DND-41 (cell line): ENCODE measurements around the gene ARHGEF25.

Experiments used
- EZH2 ChIP-seq: IDR thresholded peaks from 3 replicates; pipeline ENCODE4 v1.6.1; 2012; ENCODE audit warnings: borderline replicate concordance, low read depth, mild to moderate bottlenecking, moderate library complexity, low read length, inconsistent platforms; ENCODE audit not compliant: severe bottlenecking
- TF ChIP-seq, protein P1 (sequence below): IDR thresholded peaks from 2 replicates; pipeline ENCODE4 v1.5.1; 2012; ENCODE audit warnings: borderline replicate concordance, low read length, moderate library complexity, mild to moderate bottlenecking; ENCODE audit not compliant: poor library complexity, severe bottlenecking; ENCODE audit errors: extremely low read depth

DNA sequence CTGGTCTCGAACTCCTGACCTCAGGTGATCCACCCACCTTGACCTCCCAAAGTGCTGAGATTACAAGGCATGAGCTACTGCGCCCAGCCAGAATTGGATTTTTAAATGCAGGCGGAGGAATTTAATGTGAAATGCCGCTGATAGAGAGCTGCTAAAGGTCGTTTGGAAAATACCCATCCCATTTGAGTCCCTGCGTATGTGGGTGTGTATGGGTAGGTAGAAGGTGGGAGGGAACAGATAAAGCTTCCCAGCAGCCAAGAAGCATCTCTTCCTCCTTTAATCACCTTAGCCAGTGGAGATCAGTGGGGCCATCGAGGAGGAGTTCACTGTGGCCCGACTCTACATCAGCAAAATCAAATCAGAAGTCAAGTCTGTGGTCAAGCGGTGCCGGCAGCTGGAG lies 36.4 kb upstream of the ARHGEF25 start:
- no peak for TF ChIP-seq EZH2
- TF ChIP-seq, protein P1, sequence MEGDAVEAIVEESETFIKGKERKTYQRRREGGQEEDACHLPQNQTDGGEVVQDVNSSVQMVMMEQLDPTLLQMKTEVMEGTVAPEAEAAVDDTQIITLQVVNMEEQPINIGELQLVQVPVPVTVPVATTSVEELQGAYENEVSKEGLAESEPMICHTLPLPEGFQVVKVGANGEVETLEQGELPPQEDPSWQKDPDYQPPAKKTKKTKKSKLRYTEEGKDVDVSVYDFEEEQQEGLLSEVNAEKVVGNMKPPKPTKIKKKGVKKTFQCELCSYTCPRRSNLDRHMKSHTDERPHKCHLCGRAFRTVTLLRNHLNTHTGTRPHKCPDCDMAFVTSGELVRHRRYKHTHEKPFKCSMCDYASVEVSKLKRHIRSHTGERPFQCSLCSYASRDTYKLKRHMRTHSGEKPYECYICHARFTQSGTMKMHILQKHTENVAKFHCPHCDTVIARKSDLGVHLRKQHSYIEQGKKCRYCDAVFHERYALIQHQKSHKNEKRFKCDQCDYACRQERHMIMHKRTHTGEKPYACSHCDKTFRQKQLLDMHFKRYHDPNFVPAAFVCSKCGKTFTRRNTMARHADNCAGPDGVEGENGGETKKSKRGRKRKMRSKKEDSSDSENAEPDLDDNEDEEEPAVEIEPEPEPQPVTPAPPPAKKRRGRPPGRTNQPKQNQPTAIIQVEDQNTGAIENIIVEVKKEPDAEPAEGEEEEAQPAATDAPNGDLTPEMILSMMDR = no peak
